ENCODE data around the gene C2orf68. TPM values are rescaled to one million over a fixed set of nuclear protein-coding genes. Genes with fewer than 3 reads are reported as not detected.

The C2orf68 gene
- total and polyA plus RNA-seq, 2 of the 13 experiments (the other 11 are each of a cell fraction or from before 2014, with no cell fraction given): 47.1 to 77.4 TPM

DNA sequence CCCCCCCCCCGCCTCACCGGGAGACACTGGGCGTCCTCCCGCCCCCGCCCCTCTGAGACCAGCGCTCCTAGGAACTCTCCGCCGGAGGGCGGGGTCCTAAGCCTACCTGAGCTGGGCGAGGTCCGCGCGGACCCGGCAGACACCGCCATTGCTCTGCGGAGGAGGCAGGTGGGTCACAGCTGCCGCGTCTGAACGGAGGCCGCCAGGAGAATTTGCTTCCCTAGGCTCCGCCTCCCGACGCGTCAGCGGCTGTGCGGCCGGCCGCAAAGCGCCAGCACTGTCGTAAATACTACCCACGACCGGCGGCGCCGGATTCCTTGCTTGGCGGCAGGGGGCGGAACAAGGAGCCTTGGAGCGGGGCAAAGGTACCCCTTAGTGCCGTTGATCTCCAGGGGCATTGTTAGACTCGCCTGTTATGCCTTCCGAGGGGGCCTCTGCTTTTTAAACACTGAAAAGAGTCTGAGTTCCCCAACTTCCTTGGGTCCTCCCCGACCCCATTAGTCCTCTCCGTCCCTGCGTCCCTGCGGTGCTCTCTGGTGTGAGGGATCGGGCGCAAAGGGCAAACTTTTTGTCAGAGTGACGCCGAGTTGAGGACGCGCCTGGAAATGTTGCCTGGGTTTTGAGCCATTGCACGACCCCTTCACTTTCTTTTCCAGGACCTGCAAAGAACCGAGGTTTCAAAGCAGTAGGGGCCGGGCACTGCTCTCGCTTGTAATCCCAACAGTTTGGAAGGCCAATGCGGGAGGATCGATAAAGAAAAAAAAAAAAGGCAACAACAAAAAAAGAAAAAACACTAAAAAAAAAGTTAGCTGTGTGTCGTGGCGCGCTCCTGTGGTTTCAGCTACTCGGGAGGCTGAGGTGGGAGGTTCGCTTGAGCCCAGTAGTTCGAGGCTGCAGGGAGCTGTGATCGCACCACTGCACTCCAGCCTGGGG, 50.3 kb downstream of the C2orf68 start, which contains the start of gene GGCX (continued):
- TF ChIP-seq, protein P1, sequence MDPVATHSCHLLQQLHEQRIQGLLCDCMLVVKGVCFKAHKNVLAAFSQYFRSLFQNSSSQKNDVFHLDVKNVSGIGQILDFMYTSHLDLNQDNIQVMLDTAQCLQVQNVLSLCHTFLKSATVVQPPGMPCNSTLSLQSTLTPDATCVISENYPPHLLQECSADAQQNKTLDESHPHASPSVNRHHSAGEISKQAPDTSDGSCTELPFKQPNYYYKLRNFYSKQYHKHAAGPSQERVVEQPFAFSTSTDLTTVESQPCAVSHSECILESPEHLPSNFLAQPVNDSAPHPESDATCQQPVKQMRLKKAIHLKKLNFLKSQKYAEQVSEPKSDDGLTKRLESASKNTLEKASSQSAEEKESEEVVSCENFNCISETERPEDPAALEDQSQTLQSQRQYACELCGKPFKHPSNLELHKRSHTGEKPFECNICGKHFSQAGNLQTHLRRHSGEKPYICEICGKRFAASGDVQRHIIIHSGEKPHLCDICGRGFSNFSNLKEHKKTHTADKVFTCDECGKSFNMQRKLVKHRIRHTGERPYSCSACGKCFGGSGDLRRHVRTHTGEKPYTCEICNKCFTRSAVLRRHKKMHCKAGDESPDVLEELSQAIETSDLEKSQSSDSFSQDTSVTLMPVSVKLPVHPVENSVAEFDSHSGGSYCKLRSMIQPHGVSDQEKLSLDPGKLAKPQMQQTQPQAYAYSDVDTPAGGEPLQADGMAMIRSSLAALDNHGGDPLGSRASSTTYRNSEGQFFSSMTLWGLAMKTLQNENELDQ (CRISPR knock-in tag; IDR thresholded peaks at IDR 0.05; ENCODE audit: borderline replicate concordance): no peak
- TF ChIP-seq FOXA3 (CRISPR knock-in tag; IDR thresholded peaks at IDR 0.05) (peak; percentile 70), ZNF781 (CRISPR knock-in tag; IDR thresholded peaks at IDR 0.05; ENCODE audit: borderline replicate concordance, not compliant biosample characterization) (peak; percentile 97), AGO2 (optimal IDR thresholded peaks at IDR 0.05; ENCODE audit: low read depth, low read length) (peak; percentile 26), FIP1L1 (IDR thresholded peaks at IDR 0.05; ENCODE audit: borderline replicate concordance, insufficient read depth, low read depth, low read length) (no peak), KLF11 (CRISPR knock-in tag; IDR thresholded peaks at IDR 0.05) (peak; percentile 67; the same call in 1 of the 2 replicates), NKX3-1 (CRISPR knock-in tag; IDR thresholded peaks at IDR 0.05) (peak; percentile 33; the same call in 1 of the 2 replicates), TBP (CRISPR knock-in tag; IDR thresholded peaks at IDR 0.05) (no peak), ZNF792 (CRISPR knock-in tag; IDR thresholded peaks at IDR 0.05) (peak; percentile 52; the same call in 1 of the 2 replicates), FOXM1 (CRISPR knock-in tag; IDR thresholded peaks at IDR 0.05) (no peak), FOXC1 (CRISPR knock-in tag; IDR thresholded peaks at IDR 0.05; ENCODE audit: borderline replicate concordance) (peak; percentile 96), ZNF83 (CRISPR knock-in tag; IDR thresholded peaks at IDR 0.05; ENCODE audit: borderline replicate concordance) (0 out of 2 replicates have a peak, but pooled peaks have one; percentile 44), ZNF292 (CRISPR knock-in tag; IDR thresholded peaks at IDR 0.05; ENCODE audit: borderline replicate concordance, low read depth) (peak; percentile 40; the same call in 1 of the 2 replicates), YEATS4 (CRISPR knock-in tag; IDR thresholded peaks at IDR 0.05; ENCODE audit: borderline replicate concordance) (peak; percentile 74; the same call in 1 of the 2 replicates), ZNF766 (CRISPR knock-in tag; IDR thresholded peaks at IDR 0.05; ENCODE audit: borderline replicate concordance) (0 out of 2 replicates have a peak, but pooled peaks have one; percentile 41), YY1 (IDR thresholded peaks at IDR 0.05; ENCODE audit: insufficient read depth, insufficient replicate concordance, low read depth, low read length) (peak; percentile 95), ZBTB21 (CRISPR knock-in tag; IDR thresholded peaks at IDR 0.05) (no peak; the same call in 1 of the 2 replicates)
- TF ChIP-seq, protein P2, sequence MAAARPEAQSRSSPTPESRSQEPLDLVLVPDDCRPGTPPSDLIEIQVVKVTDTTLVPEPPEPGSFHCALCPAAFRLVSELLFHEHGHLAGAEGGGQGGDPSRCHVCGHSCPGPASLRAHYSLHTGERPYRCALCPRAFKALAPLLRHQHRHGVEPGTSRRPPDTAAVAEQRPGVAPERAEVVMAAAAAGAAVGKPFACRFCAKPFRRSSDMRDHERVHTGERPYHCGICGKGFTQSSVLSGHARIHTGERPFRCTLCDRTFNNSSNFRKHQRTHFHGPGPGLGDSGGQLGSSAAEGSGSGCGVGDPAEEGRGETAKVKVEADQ (CRISPR knock-in tag; IDR thresholded peaks at IDR 0.05; ENCODE audit: borderline replicate concordance): no peak; the same call in 1 of the 2 replicates
- TF ChIP-seq, protein P3, sequence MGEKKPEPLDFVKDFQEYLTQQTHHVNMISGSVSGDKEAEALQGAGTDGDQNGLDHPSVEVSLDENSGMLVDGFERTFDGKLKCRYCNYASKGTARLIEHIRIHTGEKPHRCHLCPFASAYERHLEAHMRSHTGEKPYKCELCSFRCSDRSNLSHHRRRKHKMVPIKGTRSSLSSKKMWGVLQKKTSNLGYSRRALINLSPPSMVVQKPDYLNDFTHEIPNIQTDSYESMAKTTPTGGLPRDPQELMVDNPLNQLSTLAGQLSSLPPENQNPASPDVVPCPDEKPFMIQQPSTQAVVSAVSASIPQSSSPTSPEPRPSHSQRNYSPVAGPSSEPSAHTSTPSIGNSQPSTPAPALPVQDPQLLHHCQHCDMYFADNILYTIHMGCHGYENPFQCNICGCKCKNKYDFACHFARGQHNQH (CRISPR knock-in tag; IDR thresholded peaks at IDR 0.05): peak; percentile 79; the same call in 1 of the 2 replicates
- TF ChIP-seq, protein P4, sequence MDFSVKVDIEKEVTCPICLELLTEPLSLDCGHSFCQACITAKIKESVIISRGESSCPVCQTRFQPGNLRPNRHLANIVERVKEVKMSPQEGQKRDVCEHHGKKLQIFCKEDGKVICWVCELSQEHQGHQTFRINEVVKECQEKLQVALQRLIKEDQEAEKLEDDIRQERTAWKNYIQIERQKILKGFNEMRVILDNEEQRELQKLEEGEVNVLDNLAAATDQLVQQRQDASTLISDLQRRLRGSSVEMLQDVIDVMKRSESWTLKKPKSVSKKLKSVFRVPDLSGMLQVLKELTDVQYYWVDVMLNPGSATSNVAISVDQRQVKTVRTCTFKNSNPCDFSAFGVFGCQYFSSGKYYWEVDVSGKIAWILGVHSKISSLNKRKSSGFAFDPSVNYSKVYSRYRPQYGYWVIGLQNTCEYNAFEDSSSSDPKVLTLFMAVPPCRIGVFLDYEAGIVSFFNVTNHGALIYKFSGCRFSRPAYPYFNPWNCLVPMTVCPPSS (IDR thresholded peaks at IDR 0.05): no peak
